Panc1 (cell line): ENCODE data around the gene ZG16.

Experiments used
- CTCF ChIP-seq: fragments of 450-650 bp; IDR thresholded peaks from 2 replicates; pipeline ENCODE4 v1.5.1; 2017; ENCODE audit warnings: mild to moderate bottlenecking
- POLR2AphosphoS5 ChIP-seq: IDR thresholded peaks from 2 replicates; pipeline ENCODE4 v1.6.1; 2012; ENCODE audit warnings: mild to moderate bottlenecking, low read depth, low read length, moderate library complexity
- SIN3A ChIP-seq: IDR thresholded peaks from 2 replicates; pipeline ENCODE4 v1.6.1; 2012; ENCODE audit warnings: low read depth, mild to moderate bottlenecking, low read length, moderate library complexity, borderline replicate concordance; ENCODE audit not compliant: insufficient read depth
- TCF7L2 ChIP-seq: IDR thresholded peaks from 2 replicates; pipeline ENCODE4 v1.6.1; 2011; ENCODE audit warnings: mild to moderate bottlenecking, low read depth, low read length, inconsistent platforms
- TF ChIP-seq, protein P1 (sequence below), 2 experiments: IDR thresholded peaks; 2 replicates each; pipeline ENCODE4 v1.6.1; 2011 to 2012; ENCODE audit warnings: low read depth in 2 of 2, control low read depth in 1 of 2, low read length in 1 of 2, mild to moderate bottlenecking in 1 of 2, moderate library complexity in 1 of 2; ENCODE audit not compliant: insufficient read depth in 1 of 2

- TF ChIP-seq CTCF (no peak), POLR2AphosphoS5 (no peak), TCF7L2 (no peak), SIN3A (no peak)
- TF ChIP-seq, protein P1, sequence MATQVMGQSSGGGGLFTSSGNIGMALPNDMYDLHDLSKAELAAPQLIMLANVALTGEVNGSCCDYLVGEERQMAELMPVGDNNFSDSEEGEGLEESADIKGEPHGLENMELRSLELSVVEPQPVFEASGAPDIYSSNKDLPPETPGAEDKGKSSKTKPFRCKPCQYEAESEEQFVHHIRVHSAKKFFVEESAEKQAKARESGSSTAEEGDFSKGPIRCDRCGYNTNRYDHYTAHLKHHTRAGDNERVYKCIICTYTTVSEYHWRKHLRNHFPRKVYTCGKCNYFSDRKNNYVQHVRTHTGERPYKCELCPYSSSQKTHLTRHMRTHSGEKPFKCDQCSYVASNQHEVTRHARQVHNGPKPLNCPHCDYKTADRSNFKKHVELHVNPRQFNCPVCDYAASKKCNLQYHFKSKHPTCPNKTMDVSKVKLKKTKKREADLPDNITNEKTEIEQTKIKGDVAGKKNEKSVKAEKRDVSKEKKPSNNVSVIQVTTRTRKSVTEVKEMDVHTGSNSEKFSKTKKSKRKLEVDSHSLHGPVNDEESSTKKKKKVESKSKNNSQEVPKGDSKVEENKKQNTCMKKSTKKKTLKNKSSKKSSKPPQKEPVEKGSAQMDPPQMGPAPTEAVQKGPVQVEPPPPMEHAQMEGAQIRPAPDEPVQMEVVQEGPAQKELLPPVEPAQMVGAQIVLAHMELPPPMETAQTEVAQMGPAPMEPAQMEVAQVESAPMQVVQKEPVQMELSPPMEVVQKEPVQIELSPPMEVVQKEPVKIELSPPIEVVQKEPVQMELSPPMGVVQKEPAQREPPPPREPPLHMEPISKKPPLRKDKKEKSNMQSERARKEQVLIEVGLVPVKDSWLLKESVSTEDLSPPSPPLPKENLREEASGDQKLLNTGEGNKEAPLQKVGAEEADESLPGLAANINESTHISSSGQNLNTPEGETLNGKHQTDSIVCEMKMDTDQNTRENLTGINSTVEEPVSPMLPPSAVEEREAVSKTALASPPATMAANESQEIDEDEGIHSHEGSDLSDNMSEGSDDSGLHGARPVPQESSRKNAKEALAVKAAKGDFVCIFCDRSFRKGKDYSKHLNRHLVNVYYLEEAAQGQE (IDR thresholded peaks at IDR 0.05; ENCODE audit: insufficient read depth in 1 of 2, low read depth in 2 of 2, low read length in 1 of 2): no peak
Observed at GRCh38 chr16:29745853-29746345, 32.2 kb upstream of the ZG16 start, which contains the start of gene C16orf54.
